ENCODE data around the gene PCNX3.

The PCNX3 gene

GRCh38 chr11:65615229-65615949 is at the start of gene PCNX3:
PCNX3 (plus strand) TSS chr11:65615776; CDS start chr11:65616312, 536 bp downstream.
- peak; percentile 100 for DNase-seq

- peak in 1 of 2 experiments; percentile 60 for DNase-seq
Measured at GRCh38 chr11:65569164-65569972, 46.2 kb upstream of the PCNX3 start.

GRCh38 chr11:65569973-65570918 is 45.3 kb upstream of the PCNX3 start, which contains the start of gene ZNRD2:
ZNRD2 (plus strand) TSS chr11:65570477; CDS start chr11:65570492, 15 bp downstream.
- peak; percentile 97 to 99 for DNase-seq

GRCh38 chr11:65571420-65571819 is 44.2 kb upstream of the PCNX3 start:
- DNase-seq = no peak

GRCh38 chr11:65571940-65572339 is 43.6 kb upstream of the PCNX3 start:
- DNase-seq = peak in 1 of 2 experiments; percentile 37

GRCh38 chr11:65572356-65573051 is 43.1 kb upstream of the PCNX3 start, which contains the start of gene FAM89B:
FAM89B (plus strand) TSS chr11:65572538; CDS start chr11:65572670, 132 bp downstream.
- DNase-seq = peak in 1 of 2 experiments; percentile 63

GRCh38 chr11:65573391-65574079 is 42.0 kb upstream of the PCNX3 start:
- DNase-seq = no peak

GRCh38 chr11:65574109-65574810 is 41.3 kb upstream of the PCNX3 start:
- DNase-seq = peak; percentile 49 to 75

- no peak for DNase-seq
Measured at GRCh38 chr11:65574811-65575567, 40.6 kb upstream of the PCNX3 start.

- peak in 1 of 2 experiments; percentile 69 for DNase-seq
Measured at GRCh38 chr11:65575568-65576231, 39.9 kb upstream of the PCNX3 start, which contains the start of gene EHBP1L1. EHBP1L1 (plus strand) TSS chr11:65576053; CDS start chr11:65576303, 250 bp downstream.

DNA sequence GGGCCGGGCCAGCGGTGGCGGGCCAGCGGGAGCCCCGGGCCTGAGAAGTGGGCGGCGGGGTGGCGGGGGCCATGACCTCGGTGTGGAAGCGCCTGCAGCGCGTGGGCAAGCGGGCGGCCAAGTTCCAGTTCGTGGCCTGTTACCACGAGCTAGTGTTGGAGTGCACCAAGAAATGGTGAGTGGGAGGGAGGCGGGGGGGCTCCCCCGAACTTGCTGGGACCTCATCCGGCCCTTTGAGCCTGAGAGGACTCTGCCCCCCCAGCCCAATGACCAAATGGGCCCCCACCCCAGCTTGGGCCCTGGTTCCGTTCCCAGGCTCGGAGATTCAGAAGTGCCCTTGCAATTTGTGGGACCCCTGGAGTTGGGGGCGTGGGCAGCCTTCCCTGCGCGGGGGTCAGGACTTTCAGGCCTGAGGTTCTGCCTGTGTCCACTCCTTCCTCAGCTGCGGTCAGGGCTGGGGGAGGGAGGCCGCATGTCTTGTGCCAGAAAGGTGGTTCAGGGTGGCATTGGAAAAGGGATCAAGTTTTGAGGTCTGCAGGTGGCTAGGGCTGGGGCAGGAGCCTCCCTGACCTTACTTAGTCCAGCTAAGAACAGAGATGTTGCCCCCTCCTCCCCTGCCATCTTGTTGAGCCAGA is 39.2 kb upstream of the PCNX3 start:
- no peak for DNase-seq

DNA sequence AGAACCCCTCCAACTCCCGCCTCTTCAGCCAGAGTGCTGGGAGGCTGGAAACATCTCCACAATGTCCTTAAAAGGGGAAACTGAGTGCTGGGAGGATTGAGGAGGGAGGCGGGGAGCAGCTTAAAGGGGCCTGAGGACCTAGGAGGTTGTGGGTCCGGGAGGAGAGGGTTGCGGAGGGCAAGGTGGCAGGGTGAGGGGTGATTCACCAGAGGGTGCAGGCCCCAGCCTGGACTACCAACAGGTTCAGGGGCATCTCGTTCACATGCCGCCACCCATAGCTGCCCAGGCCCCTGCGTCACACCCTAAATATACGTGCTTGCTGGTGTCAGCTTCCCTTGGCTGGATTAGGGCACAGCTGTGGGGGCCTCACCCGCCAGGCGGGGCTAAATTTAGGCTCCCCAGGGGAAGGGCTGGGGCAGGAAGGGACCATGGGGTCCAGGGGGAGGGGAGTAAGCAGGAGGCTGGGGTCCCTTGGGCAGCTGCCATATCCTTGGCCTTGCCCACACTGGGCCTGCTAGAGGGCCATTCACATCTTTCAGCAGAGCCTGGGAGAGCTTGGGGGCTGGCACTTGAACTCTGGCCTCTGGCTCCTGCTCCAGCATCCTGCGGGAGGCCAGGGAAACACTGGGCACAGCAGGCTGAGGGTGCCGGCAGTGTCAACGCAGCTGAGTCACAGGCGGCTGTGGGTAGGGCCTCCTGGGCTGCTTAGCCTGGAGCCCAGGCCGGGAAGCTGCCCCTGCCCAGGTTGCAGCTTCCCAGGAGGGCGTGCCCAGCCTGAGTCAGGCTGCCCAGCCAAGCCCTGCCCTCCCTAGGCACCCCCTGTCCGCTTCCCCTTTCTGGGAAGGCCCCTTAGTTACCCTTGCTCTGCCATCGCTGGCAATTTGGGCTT is 38.5 kb upstream of the PCNX3 start:
- no peak for DNase-seq

- DNase-seq = no peak
Measured at GRCh38 chr11:65577756-65578109, 37.8 kb upstream of the PCNX3 start.

- no peak for DNase-seq
Measured at GRCh38 chr11:65578134-65578533, 37.4 kb upstream of the PCNX3 start.

DNA sequence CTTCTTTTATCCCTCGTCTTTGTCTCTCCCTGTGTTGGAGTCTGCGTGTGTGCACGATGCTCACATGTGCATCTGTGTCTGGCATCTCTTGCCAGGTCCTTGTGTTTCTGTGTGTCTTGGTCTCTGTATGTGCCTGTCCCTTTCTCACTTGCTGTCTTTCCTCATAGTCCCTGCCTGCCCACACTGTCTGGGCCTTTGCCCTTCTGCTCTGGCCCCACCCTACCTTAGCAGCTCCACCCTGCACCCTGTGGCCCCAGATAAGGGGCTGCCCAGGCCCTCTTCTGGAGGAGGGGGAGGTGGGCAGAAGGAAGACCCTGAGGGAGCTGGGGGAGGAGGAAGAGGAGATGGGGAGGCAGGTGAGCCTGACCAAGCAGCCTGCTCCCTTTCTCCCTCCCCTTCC is 36.9 kb upstream of the PCNX3 start:
- DNase-seq = no peak

DNA sequence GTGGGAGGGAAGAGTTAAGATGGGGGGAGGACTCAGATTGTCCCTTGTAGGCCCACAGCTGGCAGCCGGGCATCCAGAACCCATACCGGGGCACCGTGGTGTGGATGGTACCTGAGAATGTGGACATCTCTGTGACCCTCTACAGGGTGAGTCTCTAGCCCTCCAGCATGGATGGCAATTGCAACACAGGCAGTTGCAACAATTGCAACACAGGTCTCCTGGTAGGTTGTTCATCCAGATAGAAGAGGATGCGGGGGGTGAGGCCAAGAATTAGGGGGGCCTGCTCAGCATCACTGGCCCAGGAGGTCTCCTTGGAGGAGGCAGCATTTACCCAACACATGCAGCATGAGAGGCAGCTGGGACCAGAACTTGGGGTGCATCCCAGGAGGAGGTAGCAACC is 36.3 kb upstream of the PCNX3 start:
- DNase-seq = no peak

DNA sequence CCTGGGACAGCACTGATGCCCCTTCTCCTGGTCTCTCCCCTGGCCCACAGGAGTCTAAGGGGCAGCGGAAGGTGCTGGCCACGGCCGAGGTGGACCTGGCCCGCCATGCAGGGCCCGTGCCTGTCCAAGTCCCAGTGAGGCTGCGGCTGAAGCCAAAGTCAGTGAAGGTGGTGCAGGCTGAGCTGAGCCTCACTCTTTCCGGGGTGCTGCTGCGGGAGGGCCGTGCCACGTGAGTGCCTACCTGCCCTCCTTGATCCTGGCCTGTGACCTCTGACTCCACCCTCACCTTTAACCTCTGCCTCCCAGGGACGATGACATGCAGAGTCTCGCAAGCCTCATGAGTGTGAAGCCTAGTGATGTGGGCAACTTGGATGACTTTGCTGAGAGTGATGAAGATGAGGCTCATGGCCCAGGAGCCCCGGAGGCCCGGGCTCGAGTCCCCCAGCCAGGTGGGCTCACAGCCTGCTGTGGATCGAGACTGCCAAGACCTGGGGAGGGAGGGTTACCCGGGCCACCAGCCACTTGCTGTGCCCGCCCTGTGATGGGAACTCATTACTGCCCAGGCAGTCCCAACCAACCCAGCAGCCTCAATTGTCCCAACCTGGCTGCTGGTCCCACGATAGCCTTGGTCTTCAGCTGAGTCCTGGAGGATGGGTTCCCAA is 35.4 kb upstream of the PCNX3 start:
- DNase-seq = no peak

All from SHP77 (cell line).